ENCODE data around the gene SLC26A1.
A peak's percentile ranks its signal among the peaks of the same experiment; 100 is the strongest.
"Not testable (repeated sequence)": the region's sequence is repeated elsewhere in the genome, so short reads cannot be mapped to it uniquely, and the experiment has no call there.

SLC26A1 gene

DNA sequence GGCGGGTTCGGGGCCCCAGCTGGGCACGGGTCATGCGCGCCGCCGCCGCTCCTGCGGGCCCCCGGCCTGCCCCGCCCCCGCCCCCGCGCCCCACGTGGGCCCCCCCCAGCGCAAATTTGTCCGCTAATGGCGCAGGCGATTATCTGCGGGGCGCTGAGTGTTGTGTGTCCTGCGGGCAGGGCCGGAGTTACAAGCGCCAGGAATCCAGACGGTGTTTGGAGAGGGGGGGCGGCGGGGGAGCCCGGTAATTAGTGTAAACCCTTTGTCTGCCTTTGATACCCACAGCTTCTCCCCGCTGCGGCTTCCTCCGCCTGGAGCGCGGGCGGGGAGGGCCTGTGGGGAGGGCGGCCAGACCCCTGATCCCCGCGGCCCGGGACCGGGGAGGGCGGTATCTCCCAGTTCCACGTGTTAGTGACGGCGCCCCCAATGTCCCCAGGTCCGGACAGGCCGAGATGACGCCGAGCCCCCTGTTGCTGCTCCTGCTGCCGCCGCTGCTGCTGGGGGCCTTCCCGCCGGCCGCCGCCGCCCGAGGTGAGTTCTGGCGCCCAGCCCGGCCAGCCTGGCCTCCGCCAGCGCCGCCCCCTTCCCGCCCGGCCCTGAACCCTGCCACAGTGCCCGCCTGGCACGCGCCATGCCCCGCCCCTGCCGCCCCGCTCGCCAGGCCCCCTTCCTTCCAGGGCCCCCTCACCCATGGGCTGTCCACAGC, 19.0 kb upstream of the SLC26A1 start:
- no peak for DNase-seq

DNA sequence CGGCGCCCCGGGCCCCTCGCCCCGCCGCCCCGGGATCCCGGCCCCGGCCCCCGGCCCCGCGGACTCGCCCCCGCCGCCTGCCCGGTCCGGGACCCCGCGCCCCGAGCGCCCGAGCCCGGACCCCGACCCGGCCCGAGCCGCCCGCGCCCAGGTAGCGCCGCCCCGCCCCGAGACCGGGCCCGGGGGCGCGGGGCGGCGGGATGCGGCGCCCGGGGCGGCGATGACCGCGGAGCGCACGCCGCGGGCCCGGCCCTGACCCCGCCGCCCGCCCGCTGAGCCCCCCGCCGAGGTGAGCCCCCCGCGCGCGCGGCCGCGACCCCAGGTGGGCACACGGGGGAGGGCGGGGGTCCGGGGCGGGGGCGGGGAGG, 18.4 kb upstream of the SLC26A1 start:
- no peak for DNase-seq

DNA sequence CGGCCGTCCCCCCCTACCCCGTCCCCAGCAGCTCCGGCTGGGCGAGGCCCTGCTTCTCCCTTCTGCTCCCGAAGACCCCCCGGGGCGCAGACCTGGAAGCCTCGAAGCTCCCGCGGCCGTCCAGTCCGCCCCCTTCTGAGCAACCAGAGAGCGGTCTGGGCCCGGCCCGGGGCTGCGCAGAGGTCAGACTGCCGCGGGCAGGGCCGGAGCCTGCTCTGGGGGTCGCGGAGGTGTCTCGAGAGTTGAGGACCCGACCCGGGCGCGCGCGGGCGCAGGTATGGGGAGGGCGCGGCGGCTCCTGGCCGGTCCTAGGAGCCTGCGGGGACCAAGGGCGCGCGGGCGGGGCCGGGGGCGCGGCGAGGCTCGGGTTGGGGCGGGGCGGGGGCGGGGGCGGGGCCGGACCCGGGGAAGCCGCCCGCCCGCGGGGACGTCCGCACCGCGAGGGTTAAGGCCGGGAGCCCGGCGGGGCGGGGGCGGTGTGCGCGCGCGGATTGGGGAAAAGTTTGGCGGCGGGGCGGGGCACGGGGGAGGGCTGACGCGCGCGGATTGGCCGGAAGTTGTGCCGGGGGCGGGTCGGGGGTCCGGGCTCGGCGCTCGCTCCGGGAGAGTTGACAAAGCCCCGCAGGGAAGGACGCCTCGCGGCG, 17.9 kb upstream of the SLC26A1 start, which contains the start of gene FGFRL1:
Gene FGFRL1 (plus strand): TSS at position 605 of the 644 bp plus-strand sequence. CDS start 860 bp downstream, outside the sequence.
- DNase-seq: peak; percentile 98

DNA sequence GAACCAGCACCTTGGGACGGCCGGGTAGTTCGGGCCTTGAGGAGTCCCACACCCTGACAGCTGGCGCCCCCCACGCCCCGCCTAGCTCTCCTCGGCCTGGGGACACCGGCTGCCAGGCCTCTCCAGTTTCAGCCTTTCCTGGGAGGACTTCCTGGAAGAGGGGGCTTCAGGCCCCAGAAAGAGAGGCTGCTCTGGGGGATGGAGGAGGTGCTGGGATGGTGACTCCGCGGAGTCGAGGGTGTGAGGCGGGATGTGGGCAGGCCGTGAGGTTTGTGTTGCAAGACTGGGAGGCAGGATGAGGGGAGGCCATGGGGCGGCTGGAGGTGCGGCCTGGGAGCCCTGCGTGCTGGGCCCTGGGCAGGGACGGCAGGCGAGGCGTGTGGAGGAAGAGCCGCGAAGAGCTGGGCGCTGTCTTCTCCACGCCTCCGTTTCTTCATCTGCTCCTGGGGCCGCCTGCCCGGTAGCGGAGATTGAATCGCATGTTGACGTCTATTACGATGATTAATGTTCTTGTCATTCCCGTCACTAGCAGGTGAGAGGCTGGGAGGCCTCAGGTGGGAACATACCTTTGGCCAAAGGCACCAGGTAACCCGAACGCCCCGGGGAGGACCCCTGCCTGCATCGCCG, 17.3 kb upstream of the SLC26A1 start:
- no peak for DNase-seq

DNA sequence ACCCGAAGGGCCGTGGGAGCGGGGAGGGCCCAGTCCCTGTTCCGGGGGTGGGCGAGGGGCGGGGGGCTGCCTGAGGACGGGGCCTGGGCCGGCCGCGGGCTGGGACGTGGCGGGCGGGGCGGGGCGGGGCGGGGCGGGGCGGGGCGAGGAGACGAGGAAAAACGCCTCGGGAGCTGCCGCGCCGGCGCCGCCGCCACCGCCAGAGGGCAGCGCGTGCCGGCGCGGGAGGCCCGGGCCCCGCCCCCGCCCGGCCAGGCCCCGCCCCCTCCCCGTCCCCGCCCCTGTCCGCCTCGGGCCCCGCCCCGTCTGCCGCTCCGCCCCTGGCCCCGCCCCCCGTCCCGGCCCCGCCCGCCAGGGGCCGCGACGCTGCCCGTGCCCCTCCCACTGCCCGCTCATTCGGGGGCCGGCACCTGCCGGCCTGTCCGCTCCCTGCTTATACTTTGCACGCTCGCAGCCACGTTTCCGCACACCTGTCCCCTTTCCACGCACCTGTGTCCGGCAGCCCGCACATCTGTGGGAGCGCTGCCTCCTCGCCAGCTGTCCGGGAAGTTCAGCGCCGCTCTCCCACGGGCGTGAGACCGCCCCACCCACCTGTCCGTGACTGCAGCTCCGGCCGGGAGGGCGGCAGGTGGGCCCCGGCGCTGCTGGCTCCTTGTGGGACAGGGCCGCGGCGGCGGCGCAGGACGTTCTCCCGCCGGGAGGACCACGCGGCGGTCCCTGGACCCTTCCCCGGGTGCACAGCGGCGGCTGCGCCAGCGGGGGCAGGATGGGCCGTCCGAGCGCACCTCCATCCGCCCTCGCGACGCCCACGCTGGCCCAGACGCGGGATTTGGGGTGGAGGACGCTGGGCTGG, 16.6 kb upstream of the SLC26A1 start:
- no peak for DNase-seq

DNA sequence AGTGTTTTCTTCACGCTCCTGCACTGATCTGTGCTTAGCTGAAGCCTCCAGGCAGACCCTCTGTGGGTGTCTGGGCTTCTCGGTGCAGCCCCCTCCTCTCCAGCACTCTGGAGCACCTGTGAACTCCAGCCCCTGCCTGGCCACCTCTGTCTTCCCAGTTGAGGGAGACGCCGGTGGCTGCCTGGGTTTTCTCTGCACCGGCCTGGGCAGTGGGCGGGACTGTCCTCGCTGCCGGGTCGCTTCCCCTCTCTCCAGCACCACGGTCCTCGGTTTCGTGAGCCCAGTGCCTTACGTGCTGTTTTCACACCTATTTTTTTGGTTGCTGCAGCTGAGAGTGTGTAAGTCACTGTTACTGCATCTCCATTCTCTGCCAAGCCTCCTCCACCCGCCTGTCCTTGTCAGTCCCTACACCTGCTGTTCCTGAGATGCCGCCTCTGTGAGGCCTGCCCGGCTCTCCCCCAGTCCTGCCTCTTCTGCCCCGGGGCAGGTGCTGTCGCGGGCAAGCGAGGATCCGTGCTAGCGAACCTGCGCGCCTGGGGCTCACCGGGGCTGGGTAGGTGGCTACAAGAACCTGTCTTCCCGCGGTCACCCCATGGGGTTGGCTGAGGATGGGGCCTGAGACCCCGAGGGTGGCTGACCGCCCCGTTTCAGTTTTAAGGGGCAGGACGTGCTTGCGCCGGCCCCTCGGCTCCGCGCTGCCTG, 15.8 kb upstream of the SLC26A1 start:
- no peak for DNase-seq

DNA sequence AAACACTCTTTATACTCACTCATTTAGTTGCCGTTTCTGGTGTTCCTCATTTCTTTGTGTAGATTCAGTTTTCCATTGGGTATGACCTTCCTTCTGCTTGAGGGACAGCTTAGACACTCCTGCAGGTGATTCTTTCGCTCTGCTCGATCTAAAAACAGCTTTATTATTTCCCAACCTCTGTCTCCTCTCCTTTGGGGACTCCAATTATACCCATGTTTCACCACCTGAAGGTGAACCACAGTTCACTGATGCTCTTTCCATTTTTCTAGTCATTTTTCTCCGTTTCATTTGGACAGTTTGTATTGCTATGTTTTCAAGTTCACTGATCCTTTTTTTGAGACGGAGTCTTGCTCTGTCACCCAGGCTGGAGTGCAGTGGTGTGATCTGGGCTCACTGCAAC, 13.7 kb upstream of the SLC26A1 start:
- DNase-seq: no peak

DNA sequence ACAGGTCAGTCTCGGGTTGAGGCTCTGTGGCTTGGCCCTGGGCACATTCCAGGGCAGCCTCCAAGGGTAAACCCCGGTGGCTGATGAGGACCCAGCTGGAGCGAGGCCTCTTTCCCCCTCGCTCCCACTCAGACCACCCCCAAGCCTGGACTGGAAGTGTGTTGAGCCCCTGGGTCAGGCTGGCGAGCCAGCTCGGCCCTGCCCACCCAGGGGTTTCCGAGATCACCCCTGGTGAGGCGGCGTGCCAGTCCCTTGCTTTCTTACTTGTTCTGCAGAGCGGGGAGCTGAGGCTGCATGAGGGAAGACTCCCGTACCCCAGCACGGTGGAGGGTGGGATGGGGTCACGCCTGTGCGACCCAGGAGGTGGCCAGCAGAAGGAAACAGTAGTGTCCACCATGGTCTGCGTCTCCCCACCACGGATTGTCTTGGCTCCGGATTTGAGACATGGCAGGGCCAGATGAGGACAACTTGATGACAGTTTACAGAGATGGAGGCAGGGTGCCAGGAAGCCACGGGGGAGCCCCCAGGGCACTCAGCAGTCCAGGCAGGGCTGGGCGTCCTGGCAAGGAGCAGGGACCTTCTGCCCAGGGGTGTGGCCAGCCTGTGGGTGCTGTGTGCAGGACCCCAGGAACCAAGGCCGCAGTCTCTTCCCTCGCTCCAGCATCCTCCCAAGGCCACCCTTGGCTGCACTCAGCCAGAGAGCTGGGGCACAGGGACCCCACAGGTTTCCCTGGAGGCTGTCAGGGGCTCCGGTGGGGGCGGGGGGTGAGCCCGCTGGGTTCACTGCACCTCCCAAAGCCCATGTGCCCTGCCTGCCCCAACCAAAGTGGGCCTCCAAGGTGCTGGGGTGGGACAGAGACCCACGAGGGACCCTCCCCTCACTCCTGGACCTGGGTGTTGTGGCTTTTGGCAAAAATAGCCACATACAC, 11.6 kb upstream of the SLC26A1 start:
- no peak for DNase-seq

DNA sequence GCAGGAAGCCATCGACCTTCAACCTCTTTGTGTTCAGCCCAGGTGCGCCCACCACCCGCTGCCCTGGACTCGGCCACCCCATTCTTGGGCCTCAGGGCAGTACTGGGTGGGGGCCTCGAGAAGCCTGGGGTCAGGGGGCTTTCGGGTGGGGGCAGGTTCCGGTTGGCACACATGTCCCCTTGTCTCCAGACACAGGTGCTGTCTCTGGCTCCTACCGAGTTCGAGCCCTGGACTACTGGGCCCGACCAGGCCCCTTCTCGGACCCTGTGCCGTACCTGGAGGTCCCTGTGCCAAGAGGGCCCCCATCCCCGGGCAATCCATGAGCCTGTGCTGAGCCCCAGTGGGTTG, 10.8 kb upstream of the SLC26A1 start:
- no peak for DNase-seq

DNA sequence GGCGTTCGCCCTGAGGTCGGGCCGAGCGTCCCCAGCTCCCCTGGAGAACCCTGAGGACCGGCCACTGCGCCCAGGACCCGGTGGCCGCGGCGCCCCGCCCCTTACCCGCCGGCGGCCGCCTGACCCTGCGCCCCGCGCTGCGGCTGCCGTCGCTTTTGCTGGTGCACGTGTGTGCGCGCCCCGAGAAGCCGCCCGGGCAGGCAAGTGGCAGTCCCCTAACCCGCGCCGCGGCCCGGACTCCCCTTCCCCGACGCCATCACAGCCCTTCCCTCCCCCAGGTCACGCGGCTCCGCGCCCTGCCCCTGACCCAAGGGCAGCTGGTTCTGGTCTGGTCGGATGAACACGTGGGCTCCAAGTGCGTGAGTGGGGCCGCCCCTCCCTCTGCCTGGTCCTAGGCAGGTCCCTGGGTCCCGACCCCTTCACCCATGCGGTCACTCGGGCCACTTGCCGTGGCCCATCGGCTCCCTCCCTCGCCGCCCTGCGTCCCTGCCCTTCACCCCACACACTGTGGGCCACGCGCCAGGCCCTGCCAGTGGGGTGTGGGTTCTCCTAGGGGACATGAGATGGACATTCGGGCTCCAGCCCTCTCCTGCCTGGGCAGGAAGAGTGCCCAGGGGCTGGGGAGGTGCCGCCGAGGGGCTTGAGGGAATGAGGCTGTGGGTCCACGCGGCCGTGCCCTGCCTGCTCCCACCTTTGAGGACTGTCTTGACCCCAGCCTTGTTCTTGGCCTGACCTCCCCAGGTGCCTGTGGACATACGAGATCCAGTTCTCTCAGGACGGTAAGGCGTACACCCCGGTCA, 10.3 kb upstream of the SLC26A1 start:
- DNase-seq: no peak

DNA sequence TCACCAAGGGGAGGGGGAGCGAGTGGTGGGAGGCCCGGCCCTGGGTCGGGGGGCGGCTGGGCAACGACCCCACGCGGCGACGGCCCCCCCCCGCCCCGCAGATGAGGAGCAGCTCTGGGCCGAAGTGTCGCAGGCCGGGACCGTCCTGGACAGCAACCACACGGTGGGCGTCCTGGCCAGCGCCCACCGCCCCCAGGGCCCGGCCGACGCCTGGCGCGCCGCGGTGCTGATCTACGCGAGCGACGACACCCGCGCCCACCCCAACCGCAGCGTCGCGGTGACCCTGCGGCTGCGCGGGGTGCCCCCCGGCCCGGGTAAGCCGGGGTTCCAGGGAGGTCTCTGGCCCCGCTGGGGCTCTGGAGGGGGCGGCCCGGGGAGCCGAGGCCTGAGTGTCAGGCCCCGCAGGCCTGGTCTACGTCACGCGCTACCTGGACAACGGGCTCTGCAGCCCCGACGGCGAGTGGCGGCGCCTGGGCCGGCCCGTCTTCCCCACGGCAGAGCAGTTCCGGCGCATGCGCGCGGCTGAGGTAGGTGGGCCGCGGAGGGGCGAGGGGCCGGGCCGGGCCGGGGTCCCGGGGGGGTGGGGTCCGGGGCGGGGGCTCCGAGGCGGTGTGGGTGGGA, 9.5 kb upstream of the SLC26A1 start:
- DNase-seq: no peak

DNA sequence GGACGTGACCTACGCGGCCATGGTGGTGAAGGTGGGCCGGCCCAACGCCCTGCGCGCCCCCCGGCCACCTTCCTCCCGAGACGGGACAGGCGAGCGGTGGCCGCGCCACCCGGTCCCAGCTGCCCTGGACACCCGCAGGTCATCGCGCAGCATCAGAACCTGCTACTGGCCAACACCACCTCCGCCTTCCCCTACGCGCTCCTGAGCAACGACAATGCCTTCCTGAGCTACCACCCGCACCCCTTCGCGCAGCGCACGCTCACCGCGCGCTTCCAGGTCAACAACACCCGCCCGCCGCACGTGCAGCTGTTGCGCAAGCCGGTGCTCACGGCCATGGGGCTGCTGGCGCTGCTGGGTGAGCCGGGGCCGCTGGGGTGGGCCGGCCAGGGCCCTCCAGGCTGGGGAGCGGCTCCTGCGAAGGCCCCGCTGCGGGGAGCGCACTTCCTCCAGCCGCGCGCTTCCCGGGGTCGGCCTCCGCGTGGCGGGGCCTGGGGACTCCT, 9.0 kb upstream of the SLC26A1 start:
- DNase-seq: no peak

DNA sequence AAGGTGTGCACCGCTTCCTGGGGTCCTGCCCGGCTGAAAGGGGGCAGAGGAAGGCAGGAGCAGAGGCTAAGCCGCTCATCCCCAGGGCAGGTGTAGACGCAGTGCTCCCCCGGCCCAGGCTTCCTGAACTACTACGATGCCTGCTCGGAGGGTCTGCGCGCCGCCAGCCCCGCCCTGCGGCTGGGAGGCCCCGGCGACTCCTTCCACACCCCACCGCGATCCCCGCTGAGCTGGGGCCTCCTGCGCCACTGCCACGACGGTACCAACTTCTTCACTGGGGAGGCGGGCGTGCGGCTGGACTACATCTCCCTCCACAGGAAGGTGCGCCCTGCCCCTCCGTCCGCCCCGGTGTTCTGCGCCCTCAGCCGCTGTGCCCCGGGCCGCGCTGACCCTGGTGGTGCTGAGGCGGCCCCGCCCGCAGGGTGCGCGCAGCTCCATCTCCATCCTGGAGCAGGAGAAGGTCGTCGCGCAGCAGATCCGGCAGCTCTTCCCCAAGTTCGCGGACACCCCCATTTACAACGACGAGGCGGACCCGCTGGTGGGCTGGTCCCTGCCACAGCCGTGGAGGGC, 8.4 kb upstream of the SLC26A1 start:
- DNase-seq: no peak

DNA sequence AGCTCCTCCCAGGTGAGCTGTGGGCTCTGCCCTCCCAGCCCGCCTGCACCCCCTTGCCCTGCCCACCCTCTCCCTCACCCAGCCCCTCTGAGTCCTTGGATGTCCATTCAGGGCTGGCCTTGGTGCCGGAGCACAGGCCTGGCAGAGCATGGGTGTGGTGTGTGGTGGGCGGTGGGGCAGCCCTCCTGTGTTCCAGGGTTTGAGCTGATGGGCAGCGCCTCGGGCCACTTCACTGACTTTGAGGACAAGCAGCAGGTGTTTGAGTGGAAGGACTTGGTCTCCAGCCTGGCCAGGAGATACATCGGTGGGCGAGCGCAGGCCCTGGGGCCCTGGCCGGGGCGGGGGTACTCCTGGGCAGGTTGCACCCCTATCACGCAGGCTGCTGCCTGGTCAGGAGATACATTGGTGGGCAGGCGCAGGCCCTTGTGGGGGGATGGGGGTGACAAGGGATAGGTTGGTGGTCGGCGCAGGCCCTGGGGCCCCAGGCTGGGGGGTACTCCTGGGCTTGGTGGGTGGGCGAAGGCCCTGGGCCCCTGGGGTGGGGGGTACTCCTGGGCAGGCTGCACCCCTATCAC, 7.6 kb upstream of the SLC26A1 start:
- DNase-seq: no peak

DNA sequence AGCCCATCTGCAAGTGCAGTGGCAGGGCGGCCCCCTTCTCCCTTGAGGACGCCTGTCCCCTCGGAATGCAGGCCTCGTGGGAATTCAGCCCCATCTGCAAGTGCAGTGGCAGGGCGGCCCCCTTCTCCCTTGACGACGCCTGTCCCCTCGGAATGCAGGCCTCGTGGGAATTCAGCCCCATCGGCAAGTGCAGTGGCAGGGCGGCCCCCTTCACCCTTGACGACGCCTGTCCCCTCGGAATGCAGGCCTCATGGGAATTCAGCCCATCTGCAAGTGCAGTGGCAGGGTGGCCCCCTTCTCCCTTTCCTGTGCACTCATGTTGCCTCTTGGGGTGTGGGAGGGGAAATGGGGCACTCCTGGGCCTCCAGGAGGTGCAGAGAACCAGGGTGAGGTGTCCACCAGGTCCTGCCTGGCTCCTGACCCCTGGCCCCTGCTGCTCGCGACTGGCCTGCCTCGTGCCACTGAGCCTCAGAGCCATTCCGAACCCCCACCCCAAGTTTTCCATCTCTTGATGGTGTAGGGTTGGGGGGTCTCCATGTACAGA, 6.8 kb upstream of the SLC26A1 start:
- DNase-seq: no peak

DNA sequence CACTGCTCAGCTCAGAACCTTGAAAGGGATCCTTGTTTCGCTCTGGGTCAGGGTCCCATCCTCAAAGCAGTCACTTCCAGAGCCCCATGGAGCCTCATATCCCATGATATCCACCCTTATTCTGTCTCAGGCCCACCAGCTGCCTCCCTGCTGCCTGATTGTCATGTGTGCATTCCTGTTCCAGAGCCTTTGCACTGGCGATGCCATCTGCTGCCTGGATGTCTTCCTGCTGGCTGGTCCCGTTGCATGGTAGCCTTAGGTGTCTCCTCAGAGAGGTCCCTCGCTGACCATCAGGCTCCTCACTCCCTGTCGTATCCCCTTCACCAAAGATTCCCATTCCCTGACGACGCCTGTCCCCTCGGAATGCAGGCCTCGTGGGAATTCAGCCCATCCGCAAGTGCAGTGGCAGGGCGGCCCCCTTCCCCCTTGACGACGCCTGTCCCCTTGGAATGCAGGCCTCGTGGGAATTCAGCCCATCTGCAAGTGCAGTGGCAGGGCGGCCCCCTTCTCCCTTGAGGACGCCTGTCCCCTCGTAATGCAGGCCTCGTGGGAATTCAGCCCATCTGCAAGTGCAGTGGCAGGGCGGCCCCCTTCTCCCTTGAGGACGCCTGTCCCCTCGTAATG, 6.1 kb upstream of the SLC26A1 start:
- not testable (repeated sequence) for DNase-seq

DNA sequence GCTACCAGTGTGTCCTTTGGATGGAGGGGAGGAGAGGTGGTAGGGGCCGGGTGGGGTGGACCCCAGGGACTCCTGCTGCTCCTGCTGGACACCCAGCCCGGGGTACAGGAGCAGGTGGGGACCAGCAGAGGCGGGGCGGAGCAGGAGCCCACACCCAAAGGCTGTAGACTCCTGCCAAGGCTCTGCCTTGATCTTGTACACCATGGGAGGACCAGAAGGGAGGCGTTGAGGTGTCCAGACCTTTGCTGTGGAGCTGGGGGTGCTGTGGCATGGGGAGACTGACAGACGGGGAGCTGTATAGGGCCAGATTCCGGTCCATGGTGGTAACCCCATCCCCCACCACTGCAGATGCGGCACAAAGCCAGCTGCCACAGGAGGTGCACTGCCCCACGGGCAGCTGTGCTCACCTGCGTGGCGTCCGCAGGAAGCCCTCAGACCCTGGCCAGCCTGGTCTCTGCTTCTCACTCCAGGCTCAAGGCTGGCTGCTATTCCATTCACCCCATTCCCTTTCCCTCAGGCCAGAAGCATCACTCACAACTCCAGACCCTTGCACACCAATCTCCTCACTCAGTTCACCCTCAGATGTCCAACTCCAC, 5.0 kb upstream of the SLC26A1 start:
- DNase-seq: no peak
